ENCODE results near the gene FNTB.
A peak's percentile ranks its signal among the peaks of the same experiment; 100 is the strongest.

Gene FNTB

DNA sequence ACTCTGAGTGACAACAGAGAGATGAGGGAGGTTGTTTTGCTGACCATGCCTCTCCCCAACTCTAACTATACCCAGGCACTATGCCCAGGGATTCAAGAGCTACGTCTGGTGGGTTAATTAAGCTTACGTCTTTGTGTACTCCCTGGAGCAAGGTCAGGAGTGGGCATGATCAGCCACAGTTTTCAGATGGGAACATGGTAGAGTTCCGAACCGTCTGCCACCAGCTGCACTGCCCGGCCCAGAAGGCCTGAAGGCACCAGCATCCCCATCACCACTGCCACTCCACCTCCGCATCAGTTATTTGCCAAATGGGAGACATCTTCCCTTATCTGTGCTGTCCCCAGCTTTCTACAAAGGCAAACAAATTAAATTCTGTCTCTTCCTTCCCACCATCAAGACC lies 33.0 kb upstream of the FNTB start:
- H3K27ac ChIP-seq = no peak overlapping the region
- TF ChIP-seq, protein P1, sequence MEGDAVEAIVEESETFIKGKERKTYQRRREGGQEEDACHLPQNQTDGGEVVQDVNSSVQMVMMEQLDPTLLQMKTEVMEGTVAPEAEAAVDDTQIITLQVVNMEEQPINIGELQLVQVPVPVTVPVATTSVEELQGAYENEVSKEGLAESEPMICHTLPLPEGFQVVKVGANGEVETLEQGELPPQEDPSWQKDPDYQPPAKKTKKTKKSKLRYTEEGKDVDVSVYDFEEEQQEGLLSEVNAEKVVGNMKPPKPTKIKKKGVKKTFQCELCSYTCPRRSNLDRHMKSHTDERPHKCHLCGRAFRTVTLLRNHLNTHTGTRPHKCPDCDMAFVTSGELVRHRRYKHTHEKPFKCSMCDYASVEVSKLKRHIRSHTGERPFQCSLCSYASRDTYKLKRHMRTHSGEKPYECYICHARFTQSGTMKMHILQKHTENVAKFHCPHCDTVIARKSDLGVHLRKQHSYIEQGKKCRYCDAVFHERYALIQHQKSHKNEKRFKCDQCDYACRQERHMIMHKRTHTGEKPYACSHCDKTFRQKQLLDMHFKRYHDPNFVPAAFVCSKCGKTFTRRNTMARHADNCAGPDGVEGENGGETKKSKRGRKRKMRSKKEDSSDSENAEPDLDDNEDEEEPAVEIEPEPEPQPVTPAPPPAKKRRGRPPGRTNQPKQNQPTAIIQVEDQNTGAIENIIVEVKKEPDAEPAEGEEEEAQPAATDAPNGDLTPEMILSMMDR (conservative IDR thresholded peaks at IDR 0.05) = no peak

DNA sequence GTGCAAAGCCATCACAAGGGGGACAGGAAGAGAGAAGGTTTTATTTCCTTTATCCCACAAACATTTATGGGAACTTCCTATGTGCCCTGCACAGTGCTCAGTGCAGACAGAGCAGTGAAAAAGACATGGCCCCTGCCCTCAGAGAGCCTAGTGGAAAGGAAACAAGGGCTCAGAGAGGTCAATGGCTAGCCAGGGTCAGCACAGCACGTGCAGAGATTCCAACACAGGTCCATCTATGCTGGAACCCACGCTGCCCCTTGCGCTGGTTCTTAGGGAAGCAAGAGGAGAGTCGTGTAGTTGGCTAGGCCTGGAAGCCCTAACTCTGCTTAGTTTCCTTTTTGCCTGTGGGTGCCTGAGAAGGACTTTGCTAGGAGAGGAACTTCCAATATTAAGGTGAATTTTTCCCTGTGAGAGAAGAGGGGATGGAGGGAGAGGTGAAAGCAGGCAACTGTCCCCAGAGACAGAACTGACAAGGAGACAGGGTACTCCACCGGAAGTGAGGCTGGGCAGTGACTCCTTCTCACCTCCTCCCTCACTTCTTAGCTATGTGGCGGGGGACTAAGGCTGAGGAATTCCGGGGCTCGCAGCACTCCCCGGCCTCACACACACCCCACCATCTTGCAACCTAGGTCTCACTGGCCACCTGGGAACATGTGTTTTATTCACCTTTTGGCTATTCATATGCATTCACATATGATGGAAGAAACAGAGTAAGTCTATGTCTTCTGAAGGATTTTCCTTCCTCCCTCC lies 32.0 kb upstream of the FNTB start:
- H3K27ac ChIP-seq = no peak overlapping the region
- TF ChIP-seq, protein P1 (conservative IDR thresholded peaks at IDR 0.05) = no peak

DNA sequence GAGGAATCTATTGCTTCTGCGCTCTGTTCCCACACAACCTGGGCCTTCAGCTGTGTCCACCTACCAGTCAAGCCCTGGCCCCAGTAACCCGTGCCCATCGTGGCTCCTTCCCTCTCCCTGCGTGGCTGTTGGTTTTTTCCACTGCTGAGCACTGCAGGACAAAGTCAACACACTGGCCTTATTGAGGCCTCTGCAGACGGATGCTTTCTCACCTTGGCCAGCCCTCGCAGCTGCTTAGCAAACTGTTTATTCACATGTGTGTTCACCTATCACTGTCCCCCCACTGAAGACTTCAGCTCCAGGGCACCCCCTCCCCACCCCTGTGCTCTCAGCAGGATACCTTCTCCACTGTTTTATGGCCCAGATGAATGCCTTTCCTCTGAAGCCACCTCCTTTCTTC lies 31.4 kb upstream of the FNTB start:
- H3K27ac ChIP-seq = no peak overlapping the region
- TF ChIP-seq, protein P1 (conservative IDR thresholded peaks at IDR 0.05) = no peak

DNA sequence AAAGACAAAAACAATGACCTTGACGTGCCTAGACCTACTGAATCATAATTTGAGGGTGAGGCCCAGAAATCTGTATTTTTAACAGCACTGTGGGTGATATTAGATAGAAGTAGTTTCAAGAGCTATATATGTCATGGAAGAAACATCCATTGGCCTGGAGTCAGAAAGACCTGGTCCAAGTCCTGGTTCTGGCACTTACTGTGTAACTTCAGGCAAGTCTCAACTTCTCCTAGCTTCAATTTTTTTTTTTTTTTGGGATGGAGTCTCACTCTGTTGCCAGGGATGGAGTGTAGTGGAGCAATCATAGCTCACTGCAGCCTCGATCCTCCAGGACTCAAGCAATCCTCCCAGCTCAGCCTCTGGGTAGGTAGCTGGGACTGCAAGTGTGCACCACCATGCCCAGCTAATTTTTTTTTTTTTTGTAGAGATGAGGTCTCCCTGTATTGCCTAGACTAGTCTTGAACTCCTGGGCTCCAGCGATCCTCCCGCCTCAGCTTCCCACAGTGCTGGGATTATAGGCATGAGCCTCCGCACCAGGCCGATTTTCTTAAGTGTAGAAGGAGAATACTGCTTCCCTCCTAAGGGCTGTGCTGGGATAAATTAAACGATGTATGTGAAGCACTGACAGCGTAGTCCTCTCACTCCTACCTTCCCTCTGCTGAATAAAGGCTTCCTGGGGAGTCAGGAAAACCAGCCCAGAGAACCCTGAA lies 29.8 kb upstream of the FNTB start:
- TF ChIP-seq, protein P1 (conservative IDR thresholded peaks at IDR 0.05) = no peak
- H3K27ac ChIP-seq = no peak overlapping the region

DNA sequence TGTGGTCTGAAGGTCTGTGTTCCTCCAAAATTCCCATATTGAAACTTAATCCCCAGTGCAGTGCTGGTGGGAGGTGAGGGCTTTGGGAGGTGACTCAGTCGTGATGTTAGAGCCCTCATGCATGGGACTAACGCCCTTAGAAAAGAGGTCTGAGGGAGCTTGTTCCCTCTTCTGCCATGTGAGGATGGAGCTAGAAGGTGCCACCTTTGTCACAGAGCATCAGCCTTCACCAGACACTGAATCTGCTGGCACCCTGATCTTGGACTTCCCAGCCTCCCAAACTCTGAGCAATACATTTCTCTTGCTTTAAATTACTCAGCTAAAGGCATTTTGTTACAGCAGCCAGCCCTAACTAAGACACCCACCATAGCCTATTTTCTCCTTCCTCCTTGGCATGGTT lies 28.5 kb upstream of the FNTB start:
- TF ChIP-seq, protein P1 (conservative IDR thresholded peaks at IDR 0.05) = no peak
- H3K27ac ChIP-seq = no peak overlapping the region

DNA sequence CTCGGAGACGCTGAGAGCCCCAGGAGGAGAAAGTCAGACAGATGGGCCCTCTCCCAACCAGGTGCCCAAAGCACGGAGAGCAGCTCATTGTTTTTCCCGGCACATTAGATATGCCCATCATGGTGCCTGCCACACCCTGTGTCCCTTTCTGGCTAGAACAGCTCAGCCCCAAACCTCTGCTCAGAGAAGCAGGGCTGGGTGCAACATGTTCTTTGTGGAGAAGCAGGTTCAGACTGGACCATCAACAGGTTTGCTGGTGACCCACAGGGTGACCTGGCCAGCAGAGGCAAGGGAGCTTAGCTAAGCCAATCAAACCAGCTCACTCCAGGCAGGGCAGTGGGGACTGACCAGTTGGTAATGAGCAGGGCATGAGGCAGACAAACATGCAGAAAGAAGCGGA lies 28.0 kb upstream of the FNTB start:
- H3K27ac ChIP-seq = no peak overlapping the region
- TF ChIP-seq, protein P1 (conservative IDR thresholded peaks at IDR 0.05) = no peak

DNA sequence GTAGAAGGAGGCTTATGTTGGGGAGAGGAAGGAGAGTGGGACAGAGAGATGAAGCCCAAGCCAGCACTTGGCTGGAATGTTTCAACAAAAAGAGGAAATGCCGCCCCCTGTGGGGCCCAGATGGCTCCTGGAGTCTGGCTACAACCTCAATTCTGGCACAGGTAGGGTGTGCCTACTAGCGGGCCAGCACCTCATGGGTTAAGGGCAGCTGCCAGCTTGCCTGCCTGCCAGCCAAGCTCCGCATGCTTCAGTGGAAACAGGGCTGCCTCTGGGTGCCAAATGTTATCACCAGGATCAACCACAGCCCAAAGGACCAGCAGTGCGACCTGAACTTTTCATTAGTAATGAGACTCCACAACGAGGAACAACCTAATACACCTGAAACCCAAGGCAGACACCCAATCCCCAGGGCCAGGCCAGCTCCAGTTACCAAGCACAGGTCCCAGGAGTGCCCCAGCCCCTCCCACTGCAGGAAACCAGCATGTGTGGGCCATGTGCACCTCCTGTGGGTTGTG lies 25.9 kb upstream of the FNTB start:
- peak overlapping the region; percentile 65 for H3K27ac ChIP-seq
- TF ChIP-seq, protein P1 (conservative IDR thresholded peaks at IDR 0.05) = 0 out of 2 replicates have a peak, but pooled peaks have one; percentile 13
